NK-92 (cell line): ENCODE measurements around the gene BCAP29.

Source experiments
- DNase-seq: peaks from one replicate; lab custom pipeline; 2025; ENCODE audit not compliant: unreplicated experiment; lab: John Stamatoyannopoulos, UW

The BCAP29 gene

DNA sequence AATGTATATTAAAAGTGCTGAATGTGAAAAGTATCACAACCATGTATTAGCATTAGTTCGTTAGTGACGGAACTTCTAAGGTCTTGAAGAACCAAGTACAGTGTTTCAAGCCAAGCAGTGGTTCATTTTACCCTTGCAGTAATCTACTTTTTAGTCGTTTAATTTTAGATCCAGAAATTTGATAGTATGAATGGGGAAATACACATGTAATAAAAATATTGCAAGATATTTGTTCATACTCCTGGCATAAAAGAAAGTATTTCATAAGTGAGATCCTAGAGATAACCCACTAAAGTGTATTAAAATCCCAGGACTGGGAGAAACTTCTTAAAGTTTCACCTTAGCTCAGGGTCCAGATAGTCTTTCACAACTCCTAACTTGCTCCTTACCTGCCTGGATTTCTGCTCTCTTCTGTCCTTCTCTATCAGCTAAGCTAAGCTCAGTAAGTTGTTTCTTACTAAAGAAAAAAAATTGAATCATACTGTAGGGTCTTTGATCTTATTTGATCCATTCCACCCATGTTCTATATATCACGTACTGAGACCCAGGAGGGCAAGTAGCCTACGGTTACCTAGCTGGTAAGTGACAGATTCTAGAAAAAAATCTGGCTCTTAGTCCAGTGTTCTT, 1.5 kb downstream of the BCAP29 start:
- DNase-seq: no peak

DNA sequence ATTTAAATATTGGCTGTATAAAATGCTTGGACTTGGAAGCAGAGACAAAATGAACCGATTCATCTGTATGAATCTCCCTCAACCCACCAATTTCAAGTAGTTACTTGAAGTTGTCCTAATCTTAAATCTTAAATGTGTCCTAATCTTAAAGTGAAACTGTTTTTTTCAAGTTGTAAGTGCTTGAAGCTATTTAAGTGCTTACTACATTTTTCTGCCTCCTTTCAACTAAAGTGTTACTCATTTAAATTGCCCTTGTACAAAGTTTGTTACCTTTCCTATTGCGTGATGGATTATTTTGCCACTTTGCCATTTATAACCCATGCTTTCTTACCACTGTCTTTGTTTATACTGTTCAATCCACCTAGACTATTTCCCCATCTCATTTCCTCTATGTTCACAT, 2.8 kb downstream of the BCAP29 start:
- no peak for DNase-seq

DNA sequence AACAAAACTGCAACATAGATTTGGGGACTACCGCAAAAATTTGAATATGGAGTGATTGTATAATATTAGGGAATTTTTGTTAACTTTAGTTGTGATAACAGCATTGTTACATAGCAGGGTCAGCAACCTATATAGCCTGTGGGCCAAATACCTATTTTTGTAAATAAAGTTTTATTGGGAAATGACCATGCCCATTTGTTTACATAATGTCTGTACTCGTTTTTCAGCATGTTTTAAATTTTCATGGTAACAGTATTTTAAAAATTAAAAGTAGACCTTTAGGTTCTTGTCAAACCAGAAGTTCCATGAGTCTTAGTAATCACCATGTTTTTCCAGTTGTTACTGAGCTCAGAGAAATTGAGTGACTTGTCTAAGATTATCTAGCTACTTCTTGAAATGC, 4.7 kb downstream of the BCAP29 start:
- no peak for DNase-seq

DNA sequence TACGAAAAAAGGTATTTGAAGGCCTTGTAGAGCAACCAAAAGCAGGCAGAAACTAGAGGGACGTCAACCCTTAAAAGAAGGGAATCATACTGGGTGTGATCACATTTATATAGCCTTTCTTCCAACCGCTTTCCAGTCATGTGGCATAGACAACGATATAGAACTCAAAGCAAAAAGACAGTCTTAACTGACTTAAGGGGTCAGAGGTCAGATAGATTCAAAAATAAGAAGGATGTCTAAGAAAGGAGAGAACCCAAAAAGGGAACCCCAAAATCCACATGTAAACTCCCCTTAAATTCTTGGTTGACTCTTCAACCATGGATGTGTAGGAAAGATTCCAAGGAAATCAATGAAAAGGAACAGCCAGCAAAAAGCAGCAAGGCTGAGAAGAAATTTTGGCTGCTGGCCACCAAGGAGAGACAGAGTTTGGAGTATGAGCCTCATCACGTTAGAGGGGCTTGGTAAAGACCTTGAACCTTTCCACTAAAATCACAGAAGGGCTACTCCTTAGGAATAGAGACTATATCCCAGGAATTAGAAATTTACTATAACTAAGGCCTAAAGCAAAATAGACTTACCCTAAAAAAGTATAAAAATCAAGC, 8.6 kb downstream of the BCAP29 start:
- no peak for DNase-seq

DNA sequence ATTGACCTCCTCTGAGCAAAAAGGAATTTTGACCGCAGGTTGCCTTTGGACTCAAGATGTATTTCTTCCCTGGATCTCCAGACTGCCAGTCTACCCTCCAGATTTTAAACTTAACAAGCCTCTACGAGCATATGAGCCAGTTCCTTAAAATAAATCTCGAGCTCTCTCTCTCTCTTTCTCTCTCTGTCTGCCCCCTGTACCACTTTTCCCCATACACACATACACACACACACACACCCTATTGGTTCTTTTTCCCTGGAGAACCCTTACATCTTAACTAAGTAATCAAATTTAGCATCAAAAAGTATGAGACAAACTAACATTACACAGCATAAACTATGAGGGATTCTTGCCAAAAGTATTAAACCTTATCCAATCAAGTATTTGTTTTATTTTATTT, 11.4 kb downstream of the BCAP29 start:
- DNase-seq: no peak

DNA sequence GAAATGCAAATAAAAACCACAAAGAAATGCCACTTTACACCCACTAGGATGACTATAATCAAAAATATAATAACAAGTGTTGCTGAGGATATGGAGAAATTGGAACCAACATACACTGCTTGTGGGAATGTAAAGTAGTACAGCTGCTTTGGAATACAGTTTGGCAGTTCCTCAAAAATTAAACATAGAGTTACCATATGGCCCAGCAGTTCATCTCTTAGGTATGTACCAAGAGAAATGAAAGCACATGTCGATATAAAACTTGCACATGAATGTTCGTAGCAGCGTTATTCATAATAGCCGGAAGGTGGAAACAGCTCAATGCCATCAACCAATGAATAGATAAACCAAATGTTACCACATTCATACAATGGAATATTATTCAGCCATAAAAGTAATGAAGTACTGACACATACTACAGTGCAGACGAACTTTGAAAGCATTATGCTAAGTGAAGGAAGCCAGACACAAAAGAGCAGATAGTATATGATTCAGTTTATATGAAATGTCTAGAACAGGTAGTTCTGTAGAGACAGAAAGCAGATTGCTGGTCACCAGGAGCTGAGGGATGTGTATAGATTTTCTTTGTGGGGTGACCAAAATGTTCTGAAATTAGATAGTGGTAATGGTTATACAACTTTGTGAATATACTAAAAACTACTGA, 12.4 kb downstream of the BCAP29 start:
- no peak for DNase-seq

DNA sequence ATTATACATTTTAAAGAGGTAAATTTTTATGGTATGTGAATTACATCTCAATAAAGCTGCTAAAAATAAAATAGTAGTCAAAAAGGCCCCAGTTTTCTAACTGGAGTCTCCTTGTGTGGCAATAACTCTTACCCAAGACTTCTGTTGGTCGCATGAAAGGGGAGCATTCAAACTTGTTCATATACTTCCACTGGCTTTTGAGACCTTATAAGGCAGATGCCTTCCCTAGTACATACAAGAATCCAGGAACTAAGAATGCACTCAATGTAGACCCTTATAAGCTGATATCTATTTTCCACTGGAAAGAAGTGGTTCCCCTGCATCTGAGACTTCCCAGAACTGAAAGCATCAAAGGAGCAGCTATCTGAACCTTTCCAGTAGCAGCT, 13.0 kb downstream of the BCAP29 start:
- no peak for DNase-seq

DNA sequence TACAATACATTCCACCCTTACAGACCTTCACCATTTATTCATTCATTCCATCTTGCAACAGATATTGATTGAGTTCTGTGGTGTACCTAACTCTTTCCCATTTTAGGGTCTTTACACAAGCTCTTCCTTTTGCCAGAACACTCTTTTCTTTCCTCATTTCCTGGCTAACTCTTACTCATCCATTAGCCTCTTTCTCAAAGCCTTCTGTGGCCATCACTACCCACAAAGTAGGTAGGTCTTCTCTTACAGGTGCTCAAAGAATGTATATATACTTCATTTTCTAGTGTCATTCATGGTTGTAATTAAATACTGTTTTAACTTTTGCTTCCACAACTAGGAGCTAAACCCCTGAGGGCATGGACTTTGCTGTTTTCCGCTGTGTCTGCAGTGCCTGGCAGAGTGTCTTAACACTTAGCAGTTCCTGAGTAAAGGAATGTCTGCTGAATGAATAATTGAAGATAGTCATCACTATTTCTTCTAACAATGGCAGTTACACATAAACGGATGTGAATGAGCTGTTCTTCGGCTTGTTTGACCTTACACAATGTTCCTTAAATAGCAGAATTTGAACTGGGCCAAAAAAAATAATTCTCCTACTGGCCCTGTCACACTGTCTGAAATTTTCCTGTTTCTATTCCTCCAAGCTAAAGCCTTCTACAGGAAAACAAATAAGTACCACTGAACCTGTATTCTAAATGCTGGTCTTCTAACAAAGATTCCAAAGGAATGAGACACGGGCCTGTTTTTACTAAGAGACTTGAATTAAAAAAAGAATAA, 15.1 kb downstream of the BCAP29 start:
- DNase-seq: no peak

DNA sequence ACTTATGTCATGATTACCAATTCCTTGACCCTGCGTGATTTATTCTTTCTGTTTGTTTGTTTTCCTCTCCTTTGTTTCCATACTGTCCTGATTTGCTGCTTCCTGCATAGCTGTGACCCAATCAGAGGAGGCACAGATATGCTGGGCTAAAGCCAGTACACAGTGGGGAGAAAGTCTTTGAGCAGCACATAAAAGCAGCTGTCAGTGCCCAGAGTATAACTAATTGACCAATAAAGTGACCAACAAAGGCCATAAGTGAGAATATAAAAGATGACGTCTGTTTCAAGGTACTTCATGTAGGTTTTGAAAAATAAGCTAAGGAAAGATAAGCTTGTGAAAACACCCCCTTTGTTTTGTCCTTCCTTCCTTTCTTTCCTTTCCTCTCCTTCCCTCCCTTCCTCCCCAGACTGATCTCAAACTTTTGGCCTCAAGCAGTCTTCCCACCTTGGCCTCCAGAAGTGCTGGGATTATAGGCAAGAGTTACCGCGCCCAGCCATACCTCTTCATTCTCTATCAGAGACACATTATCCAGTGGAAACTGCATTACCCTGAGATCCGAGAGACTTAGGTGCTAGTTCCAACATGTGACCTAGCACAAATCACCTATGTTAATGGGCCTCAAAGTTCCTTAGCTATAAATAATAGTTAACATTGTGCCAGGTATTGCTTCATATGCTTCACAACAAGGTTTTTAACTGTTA, 17.0 kb downstream of the BCAP29 start:
- DNase-seq: no peak

DNA sequence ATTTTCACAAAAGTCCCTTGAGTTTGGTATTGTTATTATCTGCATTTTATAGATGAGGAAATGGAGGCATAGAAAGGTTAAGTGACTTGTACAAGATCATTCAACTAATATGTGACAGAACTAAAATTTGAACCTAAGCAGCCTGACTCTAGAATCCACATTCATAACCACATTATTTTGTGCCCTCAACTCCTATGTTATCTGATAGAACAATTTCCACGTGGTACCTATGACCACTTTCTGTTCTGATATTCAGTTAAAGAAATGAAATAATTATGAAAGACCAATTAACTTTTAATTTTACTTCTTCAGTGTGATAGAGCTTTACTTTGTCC, 17.5 kb downstream of the BCAP29 start:
- no peak for DNase-seq

DNA sequence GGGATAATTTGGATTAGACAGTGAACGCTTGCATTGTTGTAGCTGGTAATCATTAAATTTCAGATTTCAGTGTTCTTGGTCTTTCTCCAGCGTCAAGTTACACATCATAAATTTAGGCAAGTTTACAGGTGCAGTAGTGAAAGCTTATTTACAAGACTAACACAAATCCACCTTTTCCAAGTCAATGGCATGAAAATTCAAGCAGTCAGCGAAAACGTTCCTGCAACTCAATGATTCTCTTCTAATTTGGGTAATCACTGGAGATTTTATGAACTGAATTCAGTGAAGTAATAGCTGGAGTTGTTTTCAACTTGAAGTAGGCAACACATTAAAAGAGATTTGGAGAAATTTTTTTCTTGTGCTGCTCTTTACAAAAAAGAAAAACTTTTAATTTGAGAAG, 17.9 kb downstream of the BCAP29 start:
- DNase-seq: no peak

DNA sequence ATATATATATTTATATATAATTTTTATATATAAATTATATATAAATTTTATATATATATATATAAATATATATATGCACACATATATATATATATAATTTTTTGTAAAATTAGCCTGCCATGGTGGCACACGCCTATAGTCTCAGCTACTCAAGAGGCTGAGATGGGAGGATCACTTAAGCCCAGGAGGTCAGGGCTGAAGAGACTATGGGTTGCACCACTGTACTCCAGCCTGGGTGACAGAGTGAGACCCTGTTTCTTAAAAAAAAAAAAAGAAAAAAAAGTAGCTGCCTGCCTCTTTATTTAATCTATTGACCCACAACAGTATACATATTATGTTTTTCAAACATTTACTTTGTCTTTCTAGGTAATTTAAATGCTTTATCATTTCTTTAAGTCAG, 19.2 kb downstream of the BCAP29 start:
- DNase-seq: no peak

DNA sequence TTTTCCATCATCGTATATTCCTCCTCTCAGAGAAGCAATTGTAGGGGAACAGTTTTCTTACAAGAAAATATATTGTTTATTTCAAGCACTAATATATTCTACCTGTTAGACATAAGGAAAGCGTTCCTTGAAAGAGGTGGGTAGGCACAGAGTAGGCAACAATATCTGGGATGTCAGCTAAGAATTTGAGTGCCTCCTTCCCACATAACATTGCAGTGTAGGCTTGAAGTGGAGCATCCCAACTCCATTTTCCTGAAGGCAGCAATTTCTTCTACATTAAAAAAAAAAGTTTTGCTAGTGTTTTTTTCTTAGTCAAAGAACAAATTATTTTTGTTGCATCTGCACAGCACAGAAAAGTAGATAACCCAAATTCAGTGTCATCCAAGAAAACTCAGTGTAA, 20.8 kb downstream of the BCAP29 start:
- DNase-seq: no peak

DNA sequence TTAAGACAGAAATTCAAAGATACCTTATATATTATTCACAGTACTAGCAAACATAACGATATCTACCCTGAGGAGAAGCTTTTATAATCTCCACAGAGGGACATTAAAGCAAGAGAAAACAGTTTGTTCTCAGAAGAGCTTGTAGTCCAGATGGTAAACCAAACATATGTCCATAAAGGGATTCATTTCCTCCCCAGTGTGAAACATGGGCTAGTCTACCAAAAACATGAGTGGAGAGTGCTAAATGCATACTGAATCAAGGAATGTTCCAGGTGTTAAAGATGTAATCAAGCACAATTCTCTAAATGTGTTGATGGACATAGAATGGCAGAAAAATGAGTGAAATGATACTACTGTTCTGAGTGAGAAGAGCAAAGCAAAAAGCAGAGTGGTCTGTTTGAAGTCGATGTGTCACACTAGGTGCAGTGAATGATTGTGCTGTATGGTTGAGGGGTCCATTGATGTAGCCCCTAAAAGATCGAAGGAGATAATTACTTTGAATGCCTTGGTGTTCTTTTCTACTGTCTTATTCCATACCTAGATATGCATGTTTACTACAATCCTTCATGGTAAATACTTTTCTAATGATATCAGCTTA, 25.3 kb downstream of the BCAP29 start:
- no peak for DNase-seq

DNA sequence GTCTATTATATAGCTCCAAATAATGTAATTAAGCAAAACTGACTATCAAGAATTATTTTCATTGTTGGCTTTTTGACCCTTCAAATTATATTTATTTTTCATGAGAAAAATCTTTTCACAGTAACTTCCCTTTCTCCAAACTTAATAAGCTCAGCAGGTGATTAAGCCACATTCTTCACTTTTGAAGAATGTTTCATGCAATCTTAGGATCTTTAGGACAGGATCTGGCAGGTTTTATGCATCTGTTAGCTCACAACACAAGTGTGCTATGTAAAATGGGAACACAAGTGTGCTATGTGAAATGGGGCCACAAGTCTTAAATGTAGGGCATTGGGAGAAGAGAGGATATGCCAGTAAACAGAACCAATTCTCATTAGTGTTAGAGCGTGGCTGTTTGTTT, 26.3 kb downstream of the BCAP29 start:
- no peak for DNase-seq

DNA sequence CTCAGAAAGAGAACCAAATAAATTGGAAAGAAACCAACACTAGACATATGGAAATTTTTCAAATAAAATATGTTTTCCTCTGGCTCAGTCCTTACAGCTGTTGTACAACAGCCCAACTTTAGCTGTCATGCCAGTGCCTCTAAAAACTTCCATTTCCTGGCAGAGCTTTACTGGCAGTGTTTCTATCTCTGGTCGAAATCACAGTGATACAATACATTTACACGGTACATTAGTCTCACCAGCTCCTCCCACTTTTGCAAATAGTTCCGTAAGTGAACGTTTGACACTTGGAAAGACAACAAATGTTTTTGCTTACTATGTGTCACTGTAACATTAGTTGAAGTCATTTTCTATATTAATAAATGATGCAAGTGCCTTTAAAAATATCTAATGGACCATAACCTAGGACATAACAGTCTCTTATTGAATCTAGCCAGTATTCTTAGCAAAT, 29.8 kb downstream of the BCAP29 start:
- no peak for DNase-seq

DNA sequence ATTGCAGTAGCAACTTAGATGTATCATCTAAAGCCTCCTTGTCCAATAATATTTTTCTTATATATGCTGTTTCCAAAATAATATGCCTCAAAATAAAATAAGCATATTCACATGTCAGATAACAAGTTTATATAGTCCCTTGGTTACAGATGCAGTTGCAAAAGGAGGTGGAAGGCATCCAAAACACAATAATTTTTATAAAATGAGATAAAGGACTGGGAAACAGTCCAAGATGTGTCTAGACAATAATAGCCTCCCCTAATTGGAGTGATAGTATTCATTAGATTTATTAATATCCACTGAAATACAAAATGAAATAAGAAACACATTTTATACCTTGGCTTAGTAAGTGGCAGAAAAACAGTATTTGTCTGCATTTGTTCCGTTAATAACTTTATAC, 30.3 kb downstream of the BCAP29 start:
- DNase-seq: no peak

DNA sequence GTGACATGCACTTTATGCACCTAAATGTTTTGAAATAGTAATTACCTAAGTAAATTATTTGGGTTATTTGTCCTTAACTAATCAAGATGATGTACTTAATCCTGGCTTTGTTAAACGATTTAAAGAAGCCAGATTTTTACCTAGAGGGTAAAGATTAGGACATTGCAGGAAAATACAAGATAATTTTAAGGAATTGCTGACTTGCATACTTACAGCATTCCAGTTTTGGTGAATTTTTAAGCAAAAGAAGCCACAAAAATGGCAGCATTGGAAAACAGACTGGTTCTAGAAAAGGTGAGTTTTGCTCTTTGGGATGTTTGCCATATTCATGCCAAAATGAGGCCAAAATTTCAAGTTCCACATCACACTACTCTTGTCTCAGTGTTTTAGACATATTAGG, 33.4 kb downstream of the BCAP29 start:
- no peak for DNase-seq

DNA sequence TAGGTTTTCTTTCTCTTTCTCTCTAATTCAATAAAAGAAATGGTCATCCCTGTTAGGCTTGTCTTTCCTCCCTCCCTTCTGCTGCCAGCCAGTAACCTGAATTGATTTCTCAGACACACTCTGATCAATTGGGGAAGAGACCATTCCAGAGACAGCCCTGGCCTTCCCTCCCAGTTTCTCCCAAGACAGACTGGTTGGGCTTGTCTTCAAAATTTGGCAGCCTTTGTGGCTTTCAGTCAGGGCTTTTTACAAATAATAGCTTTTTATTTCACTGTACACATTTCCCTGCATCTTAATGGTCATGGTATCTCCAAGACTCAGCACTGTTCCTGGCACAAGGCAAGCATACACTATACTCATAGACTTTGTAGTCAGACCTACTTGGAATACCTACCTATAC, 33.9 kb downstream of the BCAP29 start:
- DNase-seq: no peak

DNA sequence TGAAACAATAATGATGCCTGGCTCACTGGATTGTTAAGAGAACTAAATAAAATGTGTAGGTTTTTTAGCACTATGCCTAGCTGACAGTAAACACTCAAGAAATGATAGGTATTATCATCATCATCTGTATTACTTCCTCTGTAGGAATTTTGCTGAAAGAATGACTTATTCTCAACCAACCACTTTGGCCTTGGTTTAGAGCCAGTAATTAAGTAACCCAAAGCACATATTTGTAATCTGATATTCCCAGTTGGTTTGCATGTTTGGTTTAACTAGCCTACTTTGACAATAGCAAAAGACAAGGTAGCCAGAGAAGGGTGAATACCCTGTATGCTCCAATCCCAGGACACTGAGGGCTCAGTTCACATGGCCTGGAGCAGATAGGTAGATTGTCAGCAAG, 34.4 kb downstream of the BCAP29 start:
- no peak for DNase-seq
